Suprapubic skin (tissue), 2 donors: ENCODE data around the gene LNPEP.

Experiments used
- EP300 ChIP-seq: sonication (generic); formaldehyde crosslinking; IDR thresholded peaks from one replicate; pipeline ENCODE4 v1.6.1; 2017; ENCODE audit warnings: antibody characterized with exemption
- POLR2A ChIP-seq, 2 donors: fragments of 450-650 bp; IDR thresholded peaks; one replicate each; pipeline ENCODE4 v1.6.1; 2017; ENCODE audit warnings: antibody characterized with exemption in 2 of 2, mild to moderate bottlenecking in 2 of 2, moderate library complexity in 2 of 2

DNA sequence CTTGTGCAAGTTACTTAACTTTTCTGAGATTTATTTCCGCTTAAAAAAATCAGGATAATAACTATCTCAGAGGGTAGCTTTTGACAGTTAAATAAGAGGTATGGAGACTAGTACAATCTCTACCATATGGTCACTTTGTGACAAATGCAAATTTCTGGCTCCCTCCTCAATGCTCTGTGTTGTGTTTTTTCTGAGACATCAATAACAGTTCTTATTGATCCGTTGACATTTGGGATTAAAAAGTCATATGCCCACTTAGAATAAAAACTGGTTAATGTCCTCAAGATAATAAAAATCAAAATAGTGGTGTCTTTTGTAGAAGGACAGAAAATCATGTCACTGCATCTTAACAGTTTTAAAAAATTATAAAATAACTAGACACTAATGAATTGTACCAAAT lies 24.7 kb upstream of the LNPEP start:
- TF ChIP-seq POLR2A (IDR thresholded peaks at IDR 0.05) (no peak), EP300 (no peak)
